Tibial nerve (tissue), 4 donors: ENCODE data around the gene SGTA. TPM values are rescaled to one million over a fixed set of nuclear protein-coding genes. Genes with fewer than 3 reads are reported as not detected.
"Not testable (repeated sequence)": the region's sequence is repeated elsewhere in the genome, so short reads cannot be mapped to it uniquely, and the experiment has no call there.

ENCODE experiments used
- DNase-seq, 2 donors: peaks; one replicate each; pipeline ENCODE4 v3.0.0-alpha.2; 2019; ENCODE audit warnings: low spot score in 2 of 2
- H3K27ac ChIP-seq, 4 donors: fragments of 200-600 bp; sonication (generic) in 3 of 4; one replicate each; pipeline ENCODE4 v1.5.1; 2017 to 2019; ENCODE audit warnings: mild to moderate bottlenecking in 1 of 4
- H3K27me3 ChIP-seq, 2 donors: fragments of 200-600 bp; sonication (generic) in 1 of 2; one replicate each; pipeline versions ENCODE4 v1.5.1 to v1.6.0; 2017 to 2019
- H3K36me3 ChIP-seq, 3 donors: fragments of 200-600 bp; sonication (generic); one replicate each; pipeline ENCODE4 v1.5.1; 2018 to 2019
- H3K4me1 ChIP-seq, 4 donors: fragments of 200-600 bp; sonication (generic) in 3 of 4; one replicate each; pipeline ENCODE4 v1.5.1; 2017 to 2019
- H3K4me3 ChIP-seq, 4 donors: fragments of 200-600 bp; sonication (generic) in 3 of 4; one replicate each; pipeline ENCODE4 v1.5.1; 2017 to 2019; ENCODE audit warnings: mild to moderate bottlenecking in 1 of 4, moderate library complexity in 1 of 4
- H3K9me3 ChIP-seq, 4 donors: fragments of 200-600 bp; sonication (generic) in 3 of 4; one replicate each; pipeline ENCODE4 v1.5.1; 2017 to 2019
- CTCF ChIP-seq, 5 experiments: fragments of 200-600 bp in 3 of 5; fragments of 450-650 bp in 2 of 5; sonication (generic) in 3 of 5; IDR thresholded peaks; one replicate each; pipeline ENCODE4 v1.5.1; 2016 to 2019; ENCODE audit warnings: antibody characterized with exemption in 5 of 5, mild to moderate bottlenecking in 3 of 5, moderate library complexity in 2 of 5
- EP300 ChIP-seq, 2 donors: sonication (generic); formaldehyde crosslinking; IDR thresholded peaks; one replicate each; pipeline ENCODE4 v1.6.1; 2017; ENCODE audit warnings: antibody characterized with exemption in 2 of 2, mild to moderate bottlenecking in 1 of 2
- POLR2A ChIP-seq, 2 donors: fragments of 450-650 bp; IDR thresholded peaks; one replicate each; pipeline ENCODE4 v1.6.1; 2017; ENCODE audit warnings: antibody characterized with exemption in 2 of 2, mild to moderate bottlenecking in 2 of 2, moderate library complexity in 2 of 2
- WGBS, 2 donors: methylation state at CpG; one replicate each; pipeline ENCODE4 v1.1.5; 2018; 5-methylcytosine and 5-hydroxymethylcytosine counted together
- total RNA-seq, 4 donors: library from RNA; depleted of rRNA; stranded (reverse); fragments of >200 nt; gene quantifications; one replicate each; pipeline ENCODE4 v1.1.0, GENCODE V29; 2016

The SGTA gene
- total RNA-seq, 4 donors from 2014 or later: 40.2 to 47.6 (median 44.9) TPM

GRCh38 chr19:2715470-2716274, 67.4 kb downstream of the SGTA start:
- Histone ChIP-seq H3K27ac (no peak overlapping the region), H3K4me1 (peaks cover 0 to 11% (median 6%) of the 10 kb centered on the region in 4 donors), H3K36me3 (no peaks in the 10 kb centered on the region), H3K27me3 (peaks cover 0 to 27% of the 10 kb centered on the region in 2 donors), H3K9me3 (peaks cover 0 to 12% (median 0%) of the 10 kb centered on the region in 4 donors), H3K4me3 (no peak overlapping the region)
- TF ChIP-seq EP300 (IDR thresholded peaks at IDR 0.05): no peak
- TF ChIP-seq POLR2A (IDR thresholded peaks at IDR 0.05): no peak
- no peak for TF ChIP-seq CTCF (IDR thresholded peaks at IDR 0.05)
- 90 to 92% methylated on average over 12 of the region's 12 CpGs for WGBS, 2 donors
- DNase-seq: no peak

- no peak for DNase-seq
- Histone ChIP-seq H3K36me3 (no peaks in the 10 kb centered on the region), H3K4me1 (peaks cover 0 to under 1% (median 0%) of the 10 kb centered on the region in 4 donors), H3K27me3 (peaks cover 0 to 17% of the 10 kb centered on the region in 2 donors), H3K9me3 (peaks cover 0 to 12% (median 0%) of the 10 kb centered on the region in 4 donors), H3K27ac (no peak overlapping the region), H3K4me3 (no peak overlapping the region)
- TF ChIP-seq EP300 (IDR thresholded peaks at IDR 0.05) (no peak), POLR2A (IDR thresholded peaks at IDR 0.05) (no peak), CTCF (IDR thresholded peaks at IDR 0.05) (no peak)
- WGBS, 2 donors: 86 to 90% methylated on average over 11 to 14 of the region's 16 CpGs
These were observed 68.4 kb downstream of the SGTA start for GRCh38 chr19:2714531-2715269.

DNA sequence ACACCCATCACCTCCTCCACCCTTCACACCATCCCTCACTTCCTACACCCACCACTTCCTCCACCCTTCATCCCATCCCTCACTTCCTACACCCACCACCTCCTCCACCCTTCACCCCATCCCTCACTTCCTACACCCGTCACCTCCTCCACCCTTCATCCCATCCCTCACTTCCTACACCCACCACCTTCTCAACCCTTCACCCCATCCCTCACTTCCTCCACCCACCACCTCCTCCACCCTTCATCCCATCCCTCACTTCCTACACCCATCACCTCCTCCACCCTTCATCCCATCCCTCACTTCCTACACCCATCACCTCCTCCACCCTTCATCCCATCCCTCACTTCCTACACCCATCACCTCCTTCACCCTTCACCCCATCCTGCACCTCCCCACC, 69.0 kb downstream of the SGTA start:
- H3K4me3 ChIP-seq, DNase-seq, H3K27ac ChIP-seq, H3K36me3 ChIP-seq, H3K4me1 ChIP-seq: not testable (repeated sequence)
- Histone ChIP-seq H3K27me3 (peaks cover 0 to 11% of the 10 kb centered on the region in 2 donors), H3K9me3 (peaks cover 0 to 12% (median 0%) of the 10 kb centered on the region in 4 donors)
- 79% methylated on average over 1 of the region's 1 CpG; no CpG with 5 or more reads in 1 of the 2 donors for WGBS, 2 donors

DNA sequence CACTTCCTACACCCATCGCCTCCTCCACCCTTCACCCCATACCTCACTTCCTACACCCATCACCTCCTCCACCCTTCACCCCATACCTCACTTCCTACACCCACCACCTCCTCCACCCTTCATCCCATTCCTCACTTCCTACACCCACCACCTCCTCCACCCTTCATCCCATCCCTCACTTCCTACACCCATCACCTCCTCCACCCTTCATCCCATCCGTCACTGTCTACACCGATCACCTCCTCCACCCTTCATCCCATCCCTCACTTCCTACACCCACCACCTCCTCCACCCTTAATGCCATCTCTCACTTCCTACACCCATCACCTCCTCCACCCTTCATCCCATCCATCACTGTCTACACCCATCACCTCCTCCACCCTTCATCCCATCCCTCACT, 69.9 kb downstream of the SGTA start:
- H3K4me3 ChIP-seq, H3K4me1 ChIP-seq, H3K36me3 ChIP-seq, H3K27me3 ChIP-seq, H3K27ac ChIP-seq, DNase-seq: not testable (repeated sequence)
- peaks cover 0 to 12% (median 0%) of the 10 kb centered on the region in 4 donors for H3K9me3 ChIP-seq
- WGBS, 2 donors: 78 to 98% methylated on average over 3 of the region's 3 CpGs

GRCh38 chr19:2711875-2712205, 71.2 kb downstream of the SGTA start:
- H3K4me3 ChIP-seq: no peak overlapping the region
- TF ChIP-seq POLR2A (IDR thresholded peaks at IDR 0.05): no peak
- H3K4me1 ChIP-seq: no peaks in the 10 kb centered on the region
- no peak overlapping the region for H3K27ac ChIP-seq
- WGBS, 2 donors: 63 to 69% methylated on average over 5 of the region's 5 CpGs
- no peak for DNase-seq
- peaks cover 0 to 5% of the 10 kb centered on the region in 2 donors for H3K27me3 ChIP-seq
- H3K9me3 ChIP-seq: peaks cover 0 to 12% (median 0%) of the 10 kb centered on the region in 4 donors
- H3K36me3 ChIP-seq: no peaks in the 10 kb centered on the region

DNA sequence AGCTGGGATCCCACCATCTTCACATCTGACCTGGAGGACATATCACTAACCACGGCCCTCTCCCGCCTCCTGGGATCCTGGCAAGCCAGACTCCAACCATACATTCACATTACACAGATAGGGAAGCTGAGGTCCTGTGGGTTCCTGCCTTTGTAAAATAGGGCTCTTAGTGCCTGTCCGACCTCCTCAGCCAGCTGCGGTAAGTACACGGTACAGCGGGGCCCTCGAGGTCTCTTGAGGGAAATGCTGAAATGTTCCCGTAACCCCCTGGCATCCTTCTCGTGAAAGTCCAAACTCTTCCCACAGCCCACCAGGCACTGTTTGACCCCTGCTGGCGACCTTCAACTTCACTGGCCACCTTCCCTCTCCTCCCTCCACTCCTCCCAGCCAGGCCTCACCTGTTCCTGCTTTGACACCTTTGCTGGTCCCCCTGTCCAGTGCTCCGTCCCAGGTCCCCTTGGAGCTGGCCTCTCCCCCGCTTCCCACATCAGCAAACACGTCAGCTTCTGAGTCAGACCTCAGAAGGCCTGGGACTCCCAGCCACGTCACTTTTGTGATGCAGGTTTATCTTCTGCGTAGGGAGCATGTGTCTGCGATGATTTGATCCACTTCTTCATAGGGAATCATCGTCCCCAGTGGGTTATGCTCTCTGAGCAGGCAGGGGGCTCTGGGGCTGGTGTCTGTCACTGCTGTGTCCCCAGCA, 71.8 kb downstream of the SGTA start:
- no peaks in the 10 kb centered on the region for H3K36me3 ChIP-seq
- peaks cover 0 to 12% (median 0%) of the 10 kb centered on the region in 4 donors for H3K9me3 ChIP-seq
- H3K27me3 ChIP-seq: peaks cover 0 to 5% of the 10 kb centered on the region in 2 donors
- 56 to 66% methylated on average over 17 of the region's 17 CpGs for WGBS, 2 donors
- no peak overlapping the region for H3K27ac ChIP-seq
- H3K4me1 ChIP-seq: no peaks in the 10 kb centered on the region
- no peak for DNase-seq
- H3K4me3 ChIP-seq: no peak overlapping the region
- no peak for TF ChIP-seq POLR2A (IDR thresholded peaks at IDR 0.05)
